Neutrophil (primary cell): ENCODE data around the gene C6orf15.
A peak's percentile ranks its signal among the peaks of the same experiment; 100 is the strongest.

ENCODE experiments used
- H3K27ac ChIP-seq: fragments of 200-600 bp; sonication (generic); 2 replicates; pipeline ENCODE4 v1.5.1; 2016; ENCODE audit warnings: mild to moderate bottlenecking, moderate library complexity
- H3K27me3 ChIP-seq: fragments of 200-600 bp; sonication (generic); 2 replicates; pipeline ENCODE4 v1.6.0; 2016; ENCODE audit warnings: mild to moderate bottlenecking
- H3K36me3 ChIP-seq: fragments of 200-600 bp; sonication (generic); 2 replicates; pipeline ENCODE4 v1.5.1; 2017
- H3K4me1 ChIP-seq, 2 experiments: fragments of 200-600 bp in 1 of 2; sonication (generic) in 1 of 2; 1 replicate in 1 of 2; 2 replicates in 1 of 2; pipeline versions ENCODE4 v1.5.1 to v1.6.1; 2013 to 2016; ENCODE audit warnings: low read depth in 1 of 2, low read length in 1 of 2, mild to moderate bottlenecking in 1 of 2, moderate library complexity in 1 of 2; ENCODE audit not compliant: control insufficient read depth in 1 of 2, insufficient read depth in 1 of 2
- H3K4me3 ChIP-seq, 2 experiments: fragments of 200-600 bp in 1 of 2; sonication (generic) in 1 of 2; 1 replicate in 1 of 2; 2 replicates in 1 of 2; pipeline ENCODE4 v1.5.1; 2013 to 2016; ENCODE audit warnings: low read depth in 1 of 2, low read length in 1 of 2, mild to moderate bottlenecking in 1 of 2, moderate library complexity in 1 of 2
- H3K9me3 ChIP-seq: fragments of 200-600 bp; sonication (generic); 2 replicates; pipeline ENCODE4 v1.5.1; 2016
- CTCF ChIP-seq: fragments of 200-600 bp; sonication (generic); IDR thresholded peaks from 2 replicates; pipeline ENCODE4 v1.5.1; 2016; ENCODE audit warnings: antibody characterized with exemption

The C6orf15 gene

GRCh38 chr6:31112478-31112877, at the start of gene C6orf15:
Gene C6orf15 (minus strand): TSS chr6:31112575. CDS start chr6:31112555, 20 bp downstream.
- Histone ChIP-seq H3K9me3 (no peaks in the 10 kb centered on the region), H3K27ac (no peak within 1 kb of the TSS), H3K4me1 (no peaks in the 10 kb centered on the region), H3K4me3 (no peak within 1 kb of the TSS), H3K36me3 (no peaks in the 10 kb centered on the region), H3K27me3 (peaks cover 39% of the 10 kb centered on the region)
- no peak for TF ChIP-seq CTCF

- no peak for TF ChIP-seq CTCF
- Histone ChIP-seq H3K27ac (no peak overlapping the region), H3K4me3 (no peak overlapping the region), H3K4me1 (peaks cover 25 to 31% of the 10 kb centered on the region in 2 experiments), H3K27me3 (no peaks in the 10 kb centered on the region), H3K9me3 (no peaks in the 10 kb centered on the region), H3K36me3 (peaks cover 19% of the 10 kb centered on the region)
Measured at GRCh38 chr6:31161216-31162126, 49.1 kb upstream of the C6orf15 start.

GRCh38 chr6:31158863-31159855, 46.8 kb upstream of the C6orf15 start:
- TF ChIP-seq CTCF: no peak
- H3K9me3 ChIP-seq: no peaks in the 10 kb centered on the region
- H3K4me1 ChIP-seq: peaks cover 25 to 31% of the 10 kb centered on the region in 2 experiments

GRCh38 chr6:31158140-31158862, 45.9 kb upstream of the C6orf15 start, which contains the start of gene TCF19:
Gene TCF19 (plus strand): TSS chr6:31158589. CDS start chr6:31159470, 881 bp downstream.
- Histone ChIP-seq H3K36me3 (peaks cover 8% of the 10 kb centered on the region), H3K4me1 (peaks cover 25 to 31% of the 10 kb centered on the region in 2 experiments), H3K9me3 (no peaks in the 10 kb centered on the region), H3K4me3 (peak within 1 kb of the TSS; percentile 64 to 92), H3K27ac (peak within 1 kb of the TSS; percentile 74), H3K27me3 (no peaks in the 10 kb centered on the region)
- peak; percentile 50 for TF ChIP-seq CTCF

More at GRCh38 chr6:31158863-31159855, 46.8 kb upstream of the C6orf15 start:
- no peaks in the 10 kb centered on the region for H3K27me3 ChIP-seq
- peaks cover 9% of the 10 kb centered on the region for H3K36me3 ChIP-seq
- H3K4me3 ChIP-seq: peak overlapping the region; percentile 64 to 92
- peak overlapping the region; percentile 74 for H3K27ac ChIP-seq
